IMR-90 (cell line): ENCODE results near the gene LRRC3B. TPM values are rescaled to one million over a fixed set of nuclear protein-coding genes. Genes with fewer than 3 reads are reported as not detected.

Experiments used
- ATAC-seq: fragments of 200-7000 bp; cut with Tn5 transposase; 2 replicates; pipeline ENCODE4 v1.9.1; 2020; ENCODE audit warnings: low read depth, mild to moderate bottlenecking, moderate library complexity
- BruUV-seq: library from RNA; stranded (reverse); fragments of 400-500 nt; replicated peaks from 2 replicates; lab custom pipeline; 2021; lab: Mats Ljungman, UMichigan
- CTCF ChIA-PET: fragments of 300-600 bp; formaldehyde crosslinking; extraction: SDS; loops from one replicate; lab custom pipeline; 2021; ENCODE audit warnings: antibody characterized with exemption; lab: Yijun Ruan, JAX
- POLR2A ChIA-PET: fragments of 300-600 bp; sonication (Branson Sonifier 250); formaldehyde crosslinking; loops from one replicate; lab custom pipeline; 2022; ENCODE audit warnings: antibody characterized with exemption; ENCODE audit not compliant: unreplicated experiment; lab: Charles Lee
- DNase-seq: peaks from one replicate; pipeline ENCODE4 v3.0.0; 2013
- H2AFZ ChIP-seq: replicated peaks from 2 replicates; pipeline ENCODE3; 2013; ENCODE audit warnings: low read length, mild to moderate bottlenecking; ENCODE audit not compliant: poor library complexity
- H2AK5ac ChIP-seq: 2 replicates; pipeline ENCODE4 v1.6.1; 2013; ENCODE audit warnings: low read depth, low read length, inconsistent platforms
- H2AK9ac ChIP-seq: replicated peaks from 2 replicates; pipeline ENCODE3; 2013; ENCODE audit warnings: mild to moderate bottlenecking, low read depth, low read length, moderate library complexity; ENCODE audit not compliant: poor library complexity
- H2BK120ac ChIP-seq: 2 replicates; pipeline ENCODE4 v1.6.1; 2013; ENCODE audit warnings: low read depth, low read length, inconsistent platforms
- H2BK15ac ChIP-seq: 3 replicates; pipeline ENCODE4 v1.6.1; 2013; ENCODE audit warnings: low read depth, low read length, inconsistent platforms
- H2BK20ac ChIP-seq: 2 replicates; pipeline ENCODE4 v1.6.1; 2013; ENCODE audit warnings: low read depth, mild to moderate bottlenecking, inconsistent platforms, low read length, moderate library complexity
- H2BK5ac ChIP-seq: 2 replicates; pipeline ENCODE4 v1.6.1; 2013; ENCODE audit warnings: mild to moderate bottlenecking, low read depth, low read length, inconsistent platforms; ENCODE audit not compliant: poor library complexity, severe bottlenecking
- H3K14ac ChIP-seq: replicated peaks from 2 replicates; pipeline ENCODE4 v1.6.1; 2013; ENCODE audit warnings: low read depth, low read length, inconsistent platforms
- H3K18ac ChIP-seq: 2 replicates; pipeline ENCODE4 v1.6.1; 2013; ENCODE audit warnings: low read depth, low read length, control low read depth
- H3K23ac ChIP-seq: 2 replicates; pipeline ENCODE4 v1.6.1; 2013; ENCODE audit warnings: low read depth, low read length, inconsistent platforms
- H3K27ac ChIP-seq: 2 replicates; pipeline ENCODE4 v1.5.1; 2013; ENCODE audit warnings: mild to moderate bottlenecking, control low read depth, low read length; ENCODE audit not compliant: insufficient read depth
- H3K27me3 ChIP-seq: 2 replicates; pipeline ENCODE4 v1.6.1; 2013; ENCODE audit warnings: low read length; ENCODE audit not compliant: control insufficient read depth, insufficient read depth
- H3K36me3 ChIP-seq: 2 replicates; pipeline ENCODE4 v1.6.1; 2013; ENCODE audit warnings: low read length, mixed read lengths; ENCODE audit not compliant: control insufficient read depth, insufficient read depth
- H3K4ac ChIP-seq: 2 replicates; pipeline ENCODE4 v1.6.1; 2013; ENCODE audit warnings: low read depth, low read length, inconsistent platforms
- H3K4me1 ChIP-seq: 2 replicates; pipeline ENCODE4 v1.6.1; 2013; ENCODE audit warnings: low read length, mixed read lengths; ENCODE audit not compliant: control insufficient read depth, insufficient read depth
- H3K4me2 ChIP-seq: 2 replicates; pipeline ENCODE4 v1.6.1; 2013; ENCODE audit warnings: low read depth, mild to moderate bottlenecking, control low read depth, low read length, moderate library complexity
- H3K4me3 ChIP-seq: 2 replicates; pipeline ENCODE4 v1.5.1; 2013; ENCODE audit warnings: low read depth, mild to moderate bottlenecking, control low read depth, low read length, moderate library complexity; ENCODE audit not compliant: insufficient read depth
- H3K56ac ChIP-seq: 2 replicates; pipeline ENCODE4 v1.6.1; 2013; ENCODE audit warnings: low read length, inconsistent platforms; ENCODE audit not compliant: insufficient read depth; ENCODE audit errors: extremely low read depth
- H3K79me1 ChIP-seq, 2 experiments: 2 replicates each; pipeline ENCODE4 v1.6.1; 2013; ENCODE audit warnings: low read length in 2 of 2, inconsistent platforms in 1 of 2, low read depth in 1 of 2
- H3K9ac ChIP-seq: 2 replicates; pipeline ENCODE4 v1.6.1; 2013; ENCODE audit warnings: low read depth, low read length, control low read depth
- H3K9me1 ChIP-seq: 2 replicates; pipeline ENCODE4 v1.6.1; 2013; ENCODE audit warnings: low read length, inconsistent platforms; ENCODE audit not compliant: insufficient read depth
- H3K9me3 ChIP-seq: 2 replicates; pipeline ENCODE4 v1.6.1; 2013; ENCODE audit warnings: low read length; ENCODE audit not compliant: control insufficient read depth, insufficient read depth
- H4K20me1 ChIP-seq: 2 replicates; pipeline ENCODE4 v1.6.1; 2013; ENCODE audit warnings: low read length, inconsistent platforms; ENCODE audit not compliant: insufficient read depth
- H4K5ac ChIP-seq: 2 replicates; pipeline ENCODE4 v1.6.1; 2013; ENCODE audit warnings: mild to moderate bottlenecking, low read depth, low read length, control low read depth
- H4K8ac ChIP-seq, 2 experiments: 2 replicates each; pipeline ENCODE4 v1.6.1; 2013; ENCODE audit warnings: low read depth in 2 of 2, low read length in 2 of 2, control low read depth in 1 of 2, inconsistent platforms in 1 of 2
- H4K91ac ChIP-seq: 2 replicates; pipeline ENCODE4 v1.6.1; 2013; ENCODE audit warnings: low read depth, low read length, inconsistent platforms; ENCODE audit not compliant: insufficient read depth
- BHLHE40 ChIP-seq: fragments of 150-350 bp; IDR thresholded peaks from 2 replicates; pipeline ENCODE4 v1.6.1; 2016; ENCODE audit warnings: mild to moderate bottlenecking, low read depth, low read length
- CEBPB ChIP-seq: IDR thresholded peaks from 2 replicates; pipeline ENCODE4 v1.6.1; 2012; ENCODE audit warnings: low read depth, low read length, improper control_type of control experiment
- CHD1 ChIP-seq: IDR thresholded peaks from 2 replicates; pipeline ENCODE4 v1.6.1; 2012; ENCODE audit warnings: low read depth, low read length, improper control_type of control experiment
- CTCF ChIP-seq: conservative IDR thresholded peaks from 2 replicates; pipeline ENCODE4 v1.5.1; 2012; ENCODE audit warnings: mild to moderate bottlenecking, low read depth, low read length, improper control_type of control experiment
- ELK1 ChIP-seq: fragments of 150-350 bp; IDR thresholded peaks from 2 replicates; pipeline ENCODE4 v1.6.1; 2016; ENCODE audit warnings: low read depth, mild to moderate bottlenecking, low read length, moderate library complexity, borderline replicate concordance
- FOS ChIP-seq: fragments of 150-350 bp; IDR thresholded peaks from 2 replicates; pipeline ENCODE4 v1.6.1; 2016; ENCODE audit warnings: low read depth, low read length
- MAFK ChIP-seq: IDR thresholded peaks from 2 replicates; pipeline ENCODE4 v1.6.1; 2012; ENCODE audit warnings: low read depth, low read length, improper control_type of control experiment
- MAZ ChIP-seq: IDR thresholded peaks from 2 replicates; pipeline ENCODE4 v1.6.1; 2012; ENCODE audit warnings: low read depth, mild to moderate bottlenecking, low read length, improper control_type of control experiment, moderate library complexity, borderline replicate concordance
- MXI1 ChIP-seq: IDR thresholded peaks from 2 replicates; pipeline ENCODE4 v1.6.1; 2012; ENCODE audit warnings: low read depth, mild to moderate bottlenecking, low read length, moderate library complexity, borderline replicate concordance
- NFE2L2 ChIP-seq: fragments of 150-350 bp; IDR thresholded peaks from 2 replicates; pipeline ENCODE4 v1.6.1; 2016; ENCODE audit warnings: low read depth, mild to moderate bottlenecking, low read length
- POLR2A ChIP-seq: IDR thresholded peaks from 2 replicates; pipeline ENCODE4 v1.6.1; 2012; ENCODE audit warnings: mild to moderate bottlenecking, low read depth, low read length
- RAD21 ChIP-seq: IDR thresholded peaks from 2 replicates; pipeline ENCODE4 v1.6.1; 2012; ENCODE audit warnings: low read length, improper control_type of control experiment
- RCOR1 ChIP-seq: IDR thresholded peaks from 2 replicates; pipeline ENCODE4 v1.6.1; 2012; ENCODE audit warnings: mild to moderate bottlenecking, low read length, improper control_type of control experiment; ENCODE audit not compliant: insufficient replicate concordance
- RFX5 ChIP-seq: IDR thresholded peaks from 2 replicates; pipeline ENCODE4 v1.8.0; 2012; ENCODE audit warnings: low read depth, mild to moderate bottlenecking, low read length, moderate library complexity
- SMC3 ChIP-seq: fragments of 150-350 bp; IDR thresholded peaks from 2 replicates; pipeline ENCODE4 v1.6.1; 2016; ENCODE audit warnings: low read depth, mild to moderate bottlenecking, antibody characterized with exemption, low read length, moderate library complexity
- USF2 ChIP-seq: fragments of 150-350 bp; IDR thresholded peaks from 2 replicates; pipeline ENCODE4 v1.6.1; 2017; ENCODE audit warnings: mild to moderate bottlenecking, antibody characterized with exemption, low read length, low read depth
- WGBS, 2 experiments: methylation state at CpG; one replicate each; pipeline versions ENCODE4 v1.1.5 to v1.1.7; 2013; ENCODE audit warnings: missing lambda C conversion rate in 2 of 2; ENCODE audit not compliant: insufficient read length in 1 of 2; ENCODE audit errors: extremely low coverage in 2 of 2; 5-methylcytosine and 5-hydroxymethylcytosine counted together
- dilution Hi-C: fragments of 300-500 bp; cut with HindIII; formaldehyde crosslinking; loops from one replicate; pipeline ENCODE4 v1.14.3; 2018; ENCODE audit warnings: low sequenced_read_pairs; ENCODE audit not compliant: unreplicated experiment
- in situ Hi-C: fragments of 300-500 bp; cut with MboI; formaldehyde crosslinking; loops from 3 replicates; pipeline ENCODE4 v1.14.3; 2019; ENCODE audit warnings: low sequenced_read_pairs, inconsistent platforms, mixed read lengths
- intact Hi-C: fragments of 100-400 bp; cut with micrococcal nuclease; formaldehyde crosslinking; loops from 2 replicates; pipeline ENCODE4 v1.10.0; 2022
- polyA plus RNA-seq, 3 experiments: library from polyadenylated mRNA; depleted of rRNA; stranded (reverse); fragments of >200 nt; gene quantifications; 2 replicates each; pipeline ENCODE4 v1.2.3, GENCODE V29; 2012; ENCODE audit warnings: low replicate concordance in 1 of 3
- total RNA-seq: library from RNA; depleted of rRNA; stranded (reverse); fragments of >200 nt; gene quantifications from 2 replicates; pipeline ENCODE4 v1.2.3, GENCODE V29; 2012

Gene LRRC3B
- total and polyA plus RNA-seq, 2 of the 4 experiments (the other 2 are of a cell fraction), result not detected

GRCh38 chr3:26628915-26629314 lies 6.3 kb downstream of the LRRC3B start:
- ChIA-PET CTCF (interaction anchor here (0.6 kb wide), 1 partner anchor 879 kb away, joined by 3 read pairs; no protein-coding TSS in a partner anchor), POLR2A (no interaction called here)
- TF ChIP-seq NFE2L2 (no peak), RCOR1 (no peak), USF2 (no peak), SMC3 (no peak), CHD1 (no peak), BHLHE40 (no peak), CTCF (no peak), RFX5 (no peak), ELK1 (no peak), MXI1 (no peak), POLR2A (no peak), RAD21 (no peak), MAZ (no peak), FOS (no peak), CEBPB (no peak), MAFK (no peak)
- Histone ChIP-seq H3K18ac (no peak overlapping the region), H3K14ac (no peak overlapping the region), H4K8ac (no peak overlapping the region), H3K36me3 (no peaks in the 10 kb centered on the region), H3K4me2 (no peak overlapping the region), H2BK15ac (no peak overlapping the region), H2BK5ac (no peak overlapping the region), H3K79me1 (no peaks in the 10 kb centered on the region), H3K4ac (no peak overlapping the region), H3K4me1 (no peaks in the 10 kb centered on the region), H3K9ac (no peak overlapping the region), H3K23ac (no peak overlapping the region), H3K27me3 (no peaks in the 10 kb centered on the region), H3K9me1 (no peaks in the 10 kb centered on the region), H2AK5ac (no peak overlapping the region), H2BK20ac (no peak overlapping the region), H4K20me1 (no peaks in the 10 kb centered on the region), H4K5ac (no peak overlapping the region), H2AK9ac (no peak overlapping the region), H3K4me3 (no peak overlapping the region), H2BK120ac (no peak overlapping the region), H2AFZ (no peak overlapping the region), H3K56ac (no peak overlapping the region), H3K27ac (no peak overlapping the region), H3K9me3 (peaks cover 10% of the 10 kb centered on the region; the same call in 1 of the 2 replicates), H4K91ac (no peak overlapping the region)
- dilution Hi-C loops, result no loop called here
- no CpG with 5 or more reads among the region's 1 CpG for WGBS, 2 experiments
- no peak for DNase-seq
- BruUV-seq, result no TSS peak
- no peak for ATAC-seq
- intact Hi-C loops, result no loop called here
- in situ Hi-C loops, result no loop called here
